ENCODE data around the gene SGO2.
A peak's percentile ranks its signal among the peaks of the same experiment; 100 is the strongest.

Gene SGO2

GRCh38 chr2:200528228-200528627, 2.2 kb downstream of the SGO2 start:
- H3K27me3 ChIP-seq (ENCODE audit: low read length): no peaks in the 10 kb centered on the region
- no peak overlapping the region for H3K27ac ChIP-seq (ENCODE audit: low read depth, low read length)
- H3K36me3 ChIP-seq (ENCODE audit: low read length): no peaks in the 10 kb centered on the region; the same call in 1 of the 2 replicates
- no peaks in the 10 kb centered on the region for H3K9me3 ChIP-seq (ENCODE audit: insufficient read depth, low read length)
- no peaks in the 10 kb centered on the region for H3K9me2 ChIP-seq (replicated peaks; ENCODE audit: insufficient read depth, low read length)
- no peak overlapping the region for H2AFZ ChIP-seq (ENCODE audit: low read depth, low read length, severe bottlenecking)
- no peaks in the 10 kb centered on the region for H4K20me1 ChIP-seq (ENCODE audit: low read depth, low read length)
- peaks cover 70% of the 10 kb centered on the region for H3K79me2 ChIP-seq (ENCODE audit: insufficient read depth, low read length)
- peak overlapping the region; percentile 80 for H3K4me2 ChIP-seq (ENCODE audit: low read depth, low read length, poor library complexity, severe bottlenecking)
- TF ChIP-seq, protein P1, sequence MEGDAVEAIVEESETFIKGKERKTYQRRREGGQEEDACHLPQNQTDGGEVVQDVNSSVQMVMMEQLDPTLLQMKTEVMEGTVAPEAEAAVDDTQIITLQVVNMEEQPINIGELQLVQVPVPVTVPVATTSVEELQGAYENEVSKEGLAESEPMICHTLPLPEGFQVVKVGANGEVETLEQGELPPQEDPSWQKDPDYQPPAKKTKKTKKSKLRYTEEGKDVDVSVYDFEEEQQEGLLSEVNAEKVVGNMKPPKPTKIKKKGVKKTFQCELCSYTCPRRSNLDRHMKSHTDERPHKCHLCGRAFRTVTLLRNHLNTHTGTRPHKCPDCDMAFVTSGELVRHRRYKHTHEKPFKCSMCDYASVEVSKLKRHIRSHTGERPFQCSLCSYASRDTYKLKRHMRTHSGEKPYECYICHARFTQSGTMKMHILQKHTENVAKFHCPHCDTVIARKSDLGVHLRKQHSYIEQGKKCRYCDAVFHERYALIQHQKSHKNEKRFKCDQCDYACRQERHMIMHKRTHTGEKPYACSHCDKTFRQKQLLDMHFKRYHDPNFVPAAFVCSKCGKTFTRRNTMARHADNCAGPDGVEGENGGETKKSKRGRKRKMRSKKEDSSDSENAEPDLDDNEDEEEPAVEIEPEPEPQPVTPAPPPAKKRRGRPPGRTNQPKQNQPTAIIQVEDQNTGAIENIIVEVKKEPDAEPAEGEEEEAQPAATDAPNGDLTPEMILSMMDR (IDR thresholded peaks at IDR 0.05; ENCODE audit: insufficient read depth, low read length, poor library complexity, severe bottlenecking): no peak
- TF ChIP-seq EZH2phosphoT487 (conservative IDR thresholded peaks at IDR 0.05; ENCODE audit: low read length): no peak
- no peaks in the 10 kb centered on the region for H3F3A ChIP-seq (ENCODE audit: insufficient read depth)
- H3K4me3 ChIP-seq (ENCODE audit: insufficient read depth, low read length, poor library complexity, severe bottlenecking): no peak overlapping the region
- no peak overlapping the region for H3K9ac ChIP-seq (ENCODE audit: low read length)

DNA sequence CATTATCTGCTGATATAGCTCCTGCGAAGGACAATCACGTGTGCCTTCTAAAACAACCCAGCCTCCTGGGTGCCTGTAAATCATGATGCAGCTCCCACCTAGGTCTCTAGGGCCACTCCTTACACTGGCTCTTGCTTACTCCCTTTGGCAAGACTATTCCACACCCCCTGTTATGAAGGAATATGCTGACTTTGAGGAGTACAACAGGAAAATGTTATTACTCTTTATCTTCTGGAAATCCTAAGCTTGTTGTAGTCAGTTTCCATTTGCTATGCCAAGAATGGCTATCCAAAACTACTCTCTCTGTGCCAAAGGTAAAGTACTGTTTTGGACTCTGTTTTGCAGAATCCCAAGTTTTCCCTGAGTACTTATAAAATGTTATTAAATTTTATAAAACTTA, 7.7 kb downstream of the SGO2 start:
- Histone ChIP-seq H3K79me2 (ENCODE audit: insufficient read depth, low read length) (peaks cover 51% of the 10 kb centered on the region), H2AFZ (ENCODE audit: low read depth, low read length, severe bottlenecking) (no peak overlapping the region), H4K20me1 (ENCODE audit: low read depth, low read length) (no peaks in the 10 kb centered on the region), H3K4me2 (ENCODE audit: low read depth, low read length, poor library complexity, severe bottlenecking) (no peak overlapping the region), H3K9me3 (ENCODE audit: insufficient read depth, low read length) (no peaks in the 10 kb centered on the region), H3K36me3 (ENCODE audit: low read length) (peaks cover 48% of the 10 kb centered on the region), H3K27me3 (ENCODE audit: low read length) (no peaks in the 10 kb centered on the region), H3K9me2 (replicated peaks; ENCODE audit: insufficient read depth, low read length) (no peaks in the 10 kb centered on the region), H3K9ac (ENCODE audit: low read length) (no peak overlapping the region), H3K27ac (ENCODE audit: low read depth, low read length) (no peak overlapping the region), H3F3A (ENCODE audit: insufficient read depth) (no peaks in the 10 kb centered on the region), H3K4me3 (ENCODE audit: insufficient read depth, low read length, poor library complexity, severe bottlenecking) (no peak overlapping the region)
- TF ChIP-seq, protein P1 (IDR thresholded peaks at IDR 0.05; ENCODE audit: insufficient read depth, low read length, poor library complexity, severe bottlenecking): no peak
- no peak for TF ChIP-seq EZH2phosphoT487 (conservative IDR thresholded peaks at IDR 0.05; ENCODE audit: low read length)

- H3F3A ChIP-seq (ENCODE audit: insufficient read depth): no peaks in the 10 kb centered on the region
- H3K27ac ChIP-seq (ENCODE audit: low read depth, low read length): no peak overlapping the region
- no peaks in the 10 kb centered on the region for H3K27me3 ChIP-seq (ENCODE audit: low read length)
- H3K9me3 ChIP-seq (ENCODE audit: insufficient read depth, low read length): no peaks in the 10 kb centered on the region
- H2AFZ ChIP-seq (ENCODE audit: low read depth, low read length, severe bottlenecking): no peak overlapping the region
- no peak overlapping the region for H3K9ac ChIP-seq (ENCODE audit: low read length)
- no peaks in the 10 kb centered on the region for H3K9me2 ChIP-seq (replicated peaks; ENCODE audit: insufficient read depth, low read length)
- no peak overlapping the region for H3K4me2 ChIP-seq (ENCODE audit: low read depth, low read length, poor library complexity, severe bottlenecking)
- no peaks in the 10 kb centered on the region for H4K20me1 ChIP-seq (ENCODE audit: low read depth, low read length)
- no peak for TF ChIP-seq EZH2phosphoT487 (conservative IDR thresholded peaks at IDR 0.05; ENCODE audit: low read length)
- TF ChIP-seq, protein P1 (IDR thresholded peaks at IDR 0.05; ENCODE audit: insufficient read depth, low read length, poor library complexity, severe bottlenecking): no peak
- no peak overlapping the region for H3K4me3 ChIP-seq (ENCODE audit: insufficient read depth, low read length, poor library complexity, severe bottlenecking)
- peaks cover 56% of the 10 kb centered on the region for H3K36me3 ChIP-seq (ENCODE audit: low read length)
- peaks cover 45% of the 10 kb centered on the region for H3K79me2 ChIP-seq (ENCODE audit: insufficient read depth, low read length)
Observed at GRCh38 chr2:200534572-200534971, 8.6 kb downstream of the SGO2 start.

Data from SU-DHL-6 (cell line).